CD4-positive, alpha-beta T cell treated with Interleukin-12 subunit alpha and Interleukin-12 subunit beta, for 1 hour (primary cell): ENCODE measurements around the gene PGM1.

ENCODE experiments used
- DNase-seq: peaks from one replicate; pipeline ENCODE4 v3.0.0-alpha.2; 2020

The PGM1 gene

DNA sequence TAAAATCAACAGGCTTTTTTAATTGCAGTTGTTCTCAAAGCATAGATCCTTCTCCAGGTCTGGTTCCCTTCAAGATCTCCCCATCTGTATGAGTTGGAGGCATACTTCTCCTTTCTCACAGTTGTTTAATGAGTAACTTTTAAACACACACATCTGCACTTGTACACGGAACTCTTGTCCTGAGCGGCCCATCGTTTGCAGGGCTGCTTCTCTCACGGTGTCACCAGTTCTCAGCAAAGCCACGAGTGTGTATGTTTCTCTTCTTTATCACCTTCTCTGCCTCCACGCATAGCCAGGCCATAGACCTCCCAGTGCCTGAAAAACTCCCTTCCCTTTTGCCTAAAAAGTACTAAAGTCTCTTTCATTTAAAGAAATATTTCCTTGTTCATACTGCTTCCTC lies 111.9 kb downstream of the PGM1 start:
- DNase-seq = no peak

- no peak for DNase-seq
These were observed 116.1 kb downstream of the PGM1 start for GRCh38 chr1:63709267-63709828.
